Keratinocyte (primary cell): ENCODE measurements around the gene KCNJ8.

ENCODE experiments used
- CTCF ChIP-seq, 3 experiments: IDR thresholded peaks in 1 of 3; conservative IDR thresholded peaks in 1 of 3; optimal IDR thresholded peaks in 1 of 3; 2 replicates in 2 of 3; 3 replicates in 1 of 3; pipeline versions ENCODE3 to v1.5.1; 2011; ENCODE audit warnings: low read length in 3 of 3, mild to moderate bottlenecking in 3 of 3, moderate library complexity in 2 of 3, control low read depth in 1 of 3, inconsistent platforms in 1 of 3; ENCODE audit not compliant: insufficient read depth in 2 of 3; ENCODE audit errors: extremely low read depth in 1 of 3
- EZH2 ChIP-seq: IDR thresholded peaks from one replicate; pipeline ENCODE4 v1.6.1; 2012; ENCODE audit warnings: inconsistent platforms, mild to moderate bottlenecking, low read length, moderate library complexity

- no peak for TF ChIP-seq CTCF (optimal IDR thresholded peaks at IDR 0.05 in 1 of 3, IDR thresholded peaks at IDR 0.05 in 1 of 3, conservative IDR thresholded peaks at IDR 0.05 in 1 of 3; ENCODE audit: extremely low read depth in 1 of 3, insufficient read depth in 2 of 3, low read length in 3 of 3)
- TF ChIP-seq EZH2, result no peak
These were observed 41.0 kb upstream of the KCNJ8 start for GRCh38 chr12:21815306-21816062.
